ENCODE data around the gene MCRS1.
"Not testable (repeated sequence)": the region's sequence is repeated elsewhere in the genome, so short reads cannot be mapped to it uniquely, and the experiment has no call there.

The MCRS1 gene

DNA sequence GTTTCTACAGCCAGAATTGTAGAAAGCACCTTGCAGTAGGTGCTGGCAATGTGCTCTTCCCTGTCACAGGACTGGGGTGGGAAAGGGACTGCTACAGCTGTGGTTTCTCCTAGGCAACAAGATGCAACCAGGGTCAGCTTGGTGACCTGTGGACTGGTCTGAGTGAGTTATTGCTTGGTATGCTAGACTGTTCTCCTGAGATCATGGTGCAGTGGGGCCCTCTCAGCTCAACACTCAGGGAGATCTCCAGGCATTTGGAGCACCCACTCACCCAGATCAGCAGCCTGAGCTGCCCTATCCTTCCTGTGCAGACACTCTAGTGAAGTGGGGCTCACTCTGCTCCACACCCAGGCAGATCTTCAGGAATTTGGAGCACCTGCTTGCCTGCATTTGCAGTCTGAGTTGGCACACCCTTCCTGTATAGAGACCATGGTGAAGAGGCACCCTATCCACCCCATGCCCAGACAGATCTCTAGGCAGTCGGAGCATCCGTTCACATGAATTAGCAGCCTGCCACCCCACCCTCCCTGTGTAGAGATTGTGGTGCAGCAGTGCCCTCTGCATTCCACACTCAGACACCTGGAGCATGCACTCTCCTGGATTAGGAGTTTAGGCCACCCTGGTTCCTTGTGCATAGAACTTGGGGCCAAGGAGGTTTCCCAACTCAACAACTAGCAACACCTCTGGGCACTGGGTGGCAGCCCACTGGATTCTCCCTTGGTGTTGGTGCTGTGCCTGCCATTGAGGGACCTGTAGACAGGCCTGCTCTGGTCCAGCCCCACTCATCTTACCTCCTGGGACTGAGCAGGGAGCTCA is 41.3 kb upstream of the MCRS1 start:
- no peak overlapping the region for H3K4me3 ChIP-seq (ENCODE audit: control insufficient read depth, low read depth, low read length)
- no peak for TF ChIP-seq CTCF (conservative IDR thresholded peaks at IDR 0.05; ENCODE audit: control insufficient read depth, insufficient read depth, low read depth, low read length)
- DNase-seq (ENCODE audit: low read depth), result no peak

- H3K4me3 ChIP-seq (ENCODE audit: control insufficient read depth, low read depth, low read length); DNase-seq (ENCODE audit: low read depth): not testable (repeated sequence)
These were observed 37.6 kb upstream of the MCRS1 start, which contains the start of gene FAM186B for GRCh38 chr12:49605539-49605938. Gene FAM186B, minus strand, starts transcription at chr12:49605639. Its CDS starts 162 bp downstream, at chr12:49605477.

GRCh38 chr12:49604856-49605255 is 36.9 kb upstream of the MCRS1 start:
- H3K4me3 ChIP-seq (ENCODE audit: control insufficient read depth, low read depth, low read length), result no peak overlapping the region
- no peak for TF ChIP-seq CTCF (conservative IDR thresholded peaks at IDR 0.05; ENCODE audit: control insufficient read depth, insufficient read depth, low read depth, low read length)
- no peak for DNase-seq (ENCODE audit: low read depth)

GRCh38 chr12:49603721-49604120 is 35.8 kb upstream of the MCRS1 start:
- TF ChIP-seq CTCF (conservative IDR thresholded peaks at IDR 0.05; ENCODE audit: control insufficient read depth, insufficient read depth, low read depth, low read length), result no peak
- DNase-seq (ENCODE audit: low read depth), result no peak
- no peak overlapping the region for H3K4me3 ChIP-seq (ENCODE audit: control insufficient read depth, low read depth, low read length)

DNA sequence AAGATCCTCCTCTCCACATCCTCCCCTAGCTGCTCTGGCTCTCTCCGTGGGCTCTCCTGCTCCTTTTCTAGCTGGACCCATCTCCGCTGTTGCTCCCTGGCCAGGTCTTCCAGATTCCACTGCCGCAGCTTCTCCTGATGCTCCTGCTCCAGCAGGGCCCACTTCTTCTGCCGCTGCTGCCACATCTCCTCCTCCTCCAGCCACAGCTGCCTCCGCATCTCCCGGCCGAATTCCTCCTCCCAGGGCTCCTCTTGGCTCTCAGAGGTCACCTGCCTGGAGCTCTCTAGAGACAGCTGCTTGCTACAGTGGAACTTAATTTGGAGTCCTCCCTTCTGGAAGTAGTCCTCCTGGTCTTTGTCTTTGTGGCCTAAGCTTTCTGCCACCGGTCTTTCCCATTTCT is 32.0 kb upstream of the MCRS1 start:
- no peak for TF ChIP-seq CTCF (conservative IDR thresholded peaks at IDR 0.05; ENCODE audit: control insufficient read depth, insufficient read depth, low read depth, low read length)
- no peak for DNase-seq (ENCODE audit: low read depth)
- no peak overlapping the region for H3K4me3 ChIP-seq (ENCODE audit: control insufficient read depth, low read depth, low read length)

DNA sequence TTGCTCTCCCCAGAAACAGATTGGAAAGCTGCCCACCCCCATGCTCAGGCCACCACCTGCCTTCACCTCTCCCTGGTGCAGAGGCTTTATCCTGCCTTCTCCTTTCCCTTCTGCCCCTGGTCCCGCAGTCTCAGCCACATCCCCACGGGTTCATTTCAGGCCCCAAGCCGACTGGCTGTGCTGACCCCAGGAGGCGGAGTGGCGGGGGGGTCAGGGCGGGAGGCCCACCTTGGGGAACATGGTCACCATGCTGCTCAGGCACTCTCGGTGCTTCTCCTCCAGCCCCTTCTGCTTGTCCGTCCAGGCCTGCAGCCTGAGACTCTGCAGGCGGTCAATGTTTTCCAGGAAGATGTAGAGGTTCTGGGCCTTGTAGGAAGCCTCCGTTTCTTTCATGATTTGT is 30.6 kb upstream of the MCRS1 start:
- TF ChIP-seq CTCF (conservative IDR thresholded peaks at IDR 0.05; ENCODE audit: control insufficient read depth, insufficient read depth, low read depth, low read length), result no peak
- H3K4me3 ChIP-seq (ENCODE audit: control insufficient read depth, low read depth, low read length), result no peak overlapping the region
- no peak for DNase-seq (ENCODE audit: low read depth)

DNA sequence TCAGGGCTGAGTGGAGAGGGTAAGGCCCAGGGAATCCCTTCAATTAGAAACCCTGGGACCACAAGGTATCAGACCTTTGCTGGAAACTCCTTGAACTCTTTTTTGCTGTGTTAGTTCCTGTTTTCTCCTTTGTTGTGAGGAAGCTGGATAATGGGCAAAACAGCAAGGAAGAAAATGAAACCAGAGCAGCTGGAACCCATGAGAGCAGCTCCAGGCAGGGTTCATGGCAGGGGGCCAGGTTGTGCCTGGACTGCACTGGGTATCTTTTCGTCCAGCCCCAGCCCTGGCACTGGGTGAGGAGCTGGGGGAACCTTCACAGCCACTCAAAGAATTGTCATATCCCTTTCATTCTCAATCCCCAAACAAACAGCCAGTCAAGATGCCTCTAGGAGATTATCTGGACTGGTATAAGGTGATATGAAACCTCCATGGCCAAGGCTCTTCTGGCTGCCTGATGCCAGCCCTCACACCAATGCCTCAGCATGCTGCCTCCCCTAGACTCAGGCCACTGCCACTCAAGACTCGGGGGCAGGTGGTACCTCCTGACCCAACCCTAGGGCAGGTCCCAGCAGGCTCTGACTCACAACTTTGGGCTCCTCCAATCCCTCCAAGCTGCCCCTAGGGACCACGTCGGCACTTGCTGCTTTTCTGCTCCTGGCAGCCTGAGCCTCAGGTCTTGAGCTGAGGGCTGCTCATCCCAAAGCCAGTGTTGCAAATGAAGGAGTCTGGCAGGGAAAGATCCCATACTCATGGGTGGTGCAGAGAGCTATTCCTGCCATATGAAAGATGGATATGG is 21.0 kb upstream of the MCRS1 start:
- TF ChIP-seq CTCF (conservative IDR thresholded peaks at IDR 0.05; ENCODE audit: control insufficient read depth, insufficient read depth, low read depth, low read length), result no peak
- DNase-seq (ENCODE audit: low read depth), result peak; percentile 23
- H3K4me3 ChIP-seq (ENCODE audit: control insufficient read depth, low read depth, low read length), result no peak overlapping the region

All from fibroblast of mammary gland (primary cell).